ENCODE data around the gene KLHL35.

KLHL35 gene

DNA sequence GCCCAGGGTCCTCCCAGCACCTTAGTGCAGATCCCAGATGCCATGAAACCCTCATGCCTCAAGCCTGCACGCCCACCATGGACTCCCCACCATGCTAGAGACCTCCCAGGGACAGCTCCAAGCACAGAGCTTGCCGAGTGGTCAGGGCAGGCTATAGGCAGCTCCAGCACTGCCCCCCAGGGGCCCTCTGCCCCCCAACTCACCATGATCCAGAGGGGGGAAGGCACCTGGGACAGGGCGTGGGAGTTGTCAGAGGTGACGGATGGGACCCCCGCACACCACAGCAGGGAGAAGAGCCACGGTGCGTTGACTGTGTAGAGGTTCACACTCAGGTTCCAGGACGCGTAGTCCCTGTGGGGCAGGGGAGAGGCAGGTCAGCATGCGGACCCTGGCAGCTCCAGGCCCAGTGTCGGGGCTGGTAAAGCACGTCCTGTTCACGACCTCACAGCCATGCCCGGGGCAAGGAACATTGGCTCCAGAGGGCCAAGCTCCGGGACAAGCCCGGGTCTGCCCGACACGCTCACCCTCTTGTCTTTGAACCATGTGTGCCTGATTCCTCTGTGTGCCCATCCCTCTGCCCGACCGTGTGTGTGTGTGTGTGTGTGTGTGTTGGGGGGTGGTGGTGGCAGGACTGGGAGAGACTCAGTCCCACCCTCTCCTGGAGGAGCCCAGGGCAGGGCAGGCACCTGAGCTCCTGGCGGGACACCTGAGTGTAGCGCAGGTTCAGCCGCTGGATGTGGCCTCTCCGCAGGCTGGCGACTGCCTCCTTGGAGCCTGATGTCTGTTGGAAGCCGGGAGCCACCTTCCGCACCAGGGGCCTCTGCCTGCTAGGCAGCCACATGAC lies 8.2 kb upstream of the KLHL35 start:
- no peak for DNase-seq

DNA sequence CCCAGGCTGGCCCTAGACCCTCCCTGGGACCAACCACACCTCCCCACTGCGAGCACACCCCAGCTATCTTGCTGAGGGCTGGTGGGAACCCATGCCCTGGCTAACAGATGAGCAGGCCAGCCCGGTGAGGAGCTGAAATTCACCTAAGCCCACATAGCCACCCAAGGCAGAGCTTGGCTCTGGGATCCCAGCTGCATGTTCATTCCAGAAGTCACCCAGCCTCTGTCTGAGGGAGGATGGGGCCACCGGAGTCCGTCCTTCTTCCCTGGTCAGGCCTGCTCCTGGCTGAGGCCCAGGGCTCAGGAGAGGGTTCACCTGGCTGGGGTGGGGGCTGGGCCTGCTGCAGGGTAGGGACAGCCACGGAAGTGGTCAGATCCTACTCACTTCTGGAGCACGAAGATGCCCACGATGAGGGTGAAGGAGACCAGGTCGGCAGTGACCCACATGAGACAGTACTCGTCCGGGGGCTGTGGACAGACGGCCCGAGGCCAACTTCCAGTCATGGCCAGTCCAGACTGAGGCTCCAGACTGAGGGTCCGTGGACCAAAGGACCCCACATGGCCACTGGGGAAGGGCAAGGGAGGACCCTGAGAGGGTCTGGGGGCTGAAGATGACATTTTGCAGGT lies 6.6 kb upstream of the KLHL35 start:
- no peak for DNase-seq

DNA sequence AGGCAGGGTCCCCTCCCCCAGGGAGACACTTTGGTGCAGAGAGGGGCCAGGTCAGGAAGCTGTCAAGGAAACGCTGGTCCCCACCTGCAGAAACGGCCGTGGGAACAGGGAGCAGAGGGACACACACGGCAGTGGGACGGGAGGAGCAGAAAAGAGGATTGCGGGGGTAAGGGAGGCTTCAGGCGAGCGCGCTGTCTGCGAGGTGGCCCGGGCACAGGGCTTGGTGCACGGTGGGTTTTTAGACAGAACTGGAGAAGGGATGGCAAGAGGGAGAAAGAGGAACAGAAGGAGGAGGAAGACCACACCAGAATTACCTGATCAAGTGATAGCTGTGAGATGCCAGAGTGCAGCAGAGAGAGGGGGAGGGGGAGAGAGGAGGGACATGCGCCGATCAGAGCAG lies 6.0 kb upstream of the KLHL35 start:
- DNase-seq = no peak

DNA sequence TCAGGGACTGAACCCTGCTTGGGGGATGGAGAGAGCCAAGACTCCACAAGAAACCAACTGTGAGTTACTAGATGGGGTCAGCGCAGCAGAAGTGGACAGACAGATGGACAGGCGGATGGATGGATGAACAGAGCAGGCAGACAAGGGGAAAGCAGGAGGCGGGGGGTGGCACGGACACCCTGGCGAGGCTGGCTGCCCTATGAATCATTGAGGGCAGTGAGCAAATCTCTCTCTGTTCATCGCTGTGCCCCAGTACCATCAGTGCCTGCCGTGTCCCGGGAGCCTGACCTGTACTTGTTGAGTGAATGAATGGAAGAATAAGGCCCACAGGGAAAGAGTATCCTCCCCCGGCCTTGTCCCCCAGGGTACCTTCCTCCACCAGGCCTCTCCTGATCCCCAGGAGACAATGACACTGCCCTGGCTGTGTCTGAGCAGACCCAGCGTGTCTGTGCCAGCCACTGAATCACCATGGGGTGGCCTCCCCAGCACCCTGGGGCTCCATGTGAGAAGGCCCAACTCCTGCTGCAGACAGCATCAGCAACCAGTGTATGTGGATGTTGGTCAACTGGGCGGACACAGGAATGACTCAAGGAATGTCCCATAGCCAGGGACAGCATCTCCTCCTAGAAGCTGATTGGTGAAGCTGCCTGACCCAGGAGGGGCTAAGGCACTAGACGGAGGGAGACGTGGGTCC lies 5.1 kb upstream of the KLHL35 start:
- no peak for DNase-seq

DNA sequence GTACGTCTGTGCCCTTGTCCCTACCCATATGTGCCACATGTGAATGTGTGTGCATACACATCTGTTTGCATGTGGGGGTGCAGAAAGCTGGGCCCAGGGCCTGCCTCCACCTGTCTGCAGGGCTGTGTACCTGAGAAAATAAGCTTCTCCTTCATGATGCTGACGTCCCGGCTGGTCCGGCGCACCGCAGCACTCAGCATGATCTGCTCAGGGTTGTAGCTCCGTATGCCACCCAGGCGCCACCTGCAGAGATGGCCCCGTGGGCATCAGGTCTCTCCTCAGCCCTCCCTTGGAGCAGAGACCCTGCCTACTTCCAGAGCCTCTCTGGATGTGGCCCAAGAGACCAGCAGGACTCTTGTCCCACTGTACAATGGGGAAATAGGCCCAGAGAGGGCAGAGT lies 3.8 kb upstream of the KLHL35 start:
- no peak for DNase-seq

DNA sequence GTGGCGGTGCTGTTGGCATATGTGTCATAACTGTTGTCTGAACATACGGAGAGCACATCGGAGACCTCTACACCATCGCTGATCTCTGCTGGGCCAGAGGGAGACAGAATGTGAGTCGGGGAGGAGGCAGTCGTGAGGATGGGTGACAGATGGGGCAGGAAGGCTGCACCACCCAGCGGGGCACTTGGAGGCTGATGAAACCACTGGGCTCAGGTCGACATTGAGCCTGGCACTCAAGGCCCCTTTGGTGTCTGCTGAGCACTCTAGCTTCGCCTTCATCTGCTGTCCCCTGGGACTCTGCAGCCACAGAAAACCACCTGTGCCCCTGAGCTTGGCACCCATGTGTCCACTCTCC lies 2.5 kb upstream of the KLHL35 start:
- DNase-seq = no peak

DNA sequence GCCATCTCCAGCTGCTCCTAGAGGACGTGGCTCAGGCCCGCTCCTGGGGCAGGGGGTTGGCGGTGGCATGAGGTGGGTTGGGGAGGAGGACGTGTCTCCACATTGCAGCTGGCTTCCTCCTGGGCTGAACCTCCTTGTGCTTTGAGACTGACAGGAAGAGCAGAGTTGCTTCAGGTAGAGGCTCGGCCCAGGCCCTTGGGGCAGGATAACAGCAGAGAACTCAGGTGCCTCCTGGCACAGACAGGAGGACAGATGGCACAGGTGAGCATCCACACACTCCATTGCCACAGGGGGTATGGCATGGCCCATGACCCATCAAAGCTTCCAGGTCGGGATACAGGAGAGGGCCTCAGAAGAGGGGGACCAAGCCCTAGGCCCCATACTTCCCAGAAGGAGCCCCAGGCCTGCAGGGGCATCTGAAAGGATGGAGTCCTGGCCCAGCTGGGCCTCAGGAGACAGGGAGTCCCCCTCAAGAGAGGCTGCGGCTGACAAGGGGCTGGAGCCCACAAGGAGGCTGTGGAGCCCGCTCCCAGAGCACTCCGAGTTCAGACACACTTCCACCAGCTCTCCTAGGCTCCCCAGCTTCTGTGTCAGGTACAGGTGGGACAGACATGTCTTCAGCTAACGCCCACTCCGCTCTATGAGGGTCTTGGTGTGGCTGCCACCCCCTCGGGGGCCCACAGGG lies 2.0 kb upstream of the KLHL35 start:
- no peak for DNase-seq

DNA sequence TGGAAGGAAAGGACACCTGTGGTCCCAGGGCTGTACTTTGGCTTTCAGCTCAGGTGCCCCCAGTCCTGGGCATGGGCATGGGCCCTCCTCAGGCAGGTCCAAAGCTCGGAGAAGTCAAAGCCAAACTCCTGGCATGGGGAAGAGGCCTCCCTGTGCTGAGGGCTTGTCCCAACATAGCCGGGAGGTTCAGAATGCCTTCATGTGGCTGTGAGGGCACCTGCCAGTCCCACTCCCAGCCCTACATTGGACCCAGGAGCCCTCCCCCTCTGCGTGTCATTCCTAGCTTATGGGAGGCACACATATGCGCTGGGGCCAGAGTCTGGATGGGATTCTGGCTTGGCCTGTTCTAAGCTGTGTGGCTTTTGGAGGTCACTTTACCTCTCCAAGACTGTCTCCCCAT lies 1.0 kb upstream of the KLHL35 start:
- no peak for DNase-seq

DNA sequence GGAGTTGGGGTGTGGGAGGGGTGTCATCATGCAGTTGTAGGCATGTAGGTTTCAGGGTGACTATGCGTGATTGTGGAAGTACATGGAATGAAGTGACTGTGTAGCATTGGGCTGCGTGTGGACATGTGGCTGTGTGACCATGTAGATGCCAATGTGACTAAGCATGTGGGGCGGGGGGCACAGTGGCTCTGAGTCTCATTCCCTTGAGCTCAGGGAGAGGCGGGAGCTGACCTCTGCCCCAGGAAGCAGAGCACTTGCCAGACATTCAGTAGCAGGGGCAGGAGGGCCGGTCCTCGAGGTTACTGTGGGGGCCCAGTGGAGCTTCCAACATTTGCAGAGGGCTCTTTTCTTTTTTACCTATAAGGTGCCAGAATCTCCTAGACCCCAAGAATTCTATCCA lies 440 bp upstream of the KLHL35 start:
- no peak for DNase-seq

DNA sequence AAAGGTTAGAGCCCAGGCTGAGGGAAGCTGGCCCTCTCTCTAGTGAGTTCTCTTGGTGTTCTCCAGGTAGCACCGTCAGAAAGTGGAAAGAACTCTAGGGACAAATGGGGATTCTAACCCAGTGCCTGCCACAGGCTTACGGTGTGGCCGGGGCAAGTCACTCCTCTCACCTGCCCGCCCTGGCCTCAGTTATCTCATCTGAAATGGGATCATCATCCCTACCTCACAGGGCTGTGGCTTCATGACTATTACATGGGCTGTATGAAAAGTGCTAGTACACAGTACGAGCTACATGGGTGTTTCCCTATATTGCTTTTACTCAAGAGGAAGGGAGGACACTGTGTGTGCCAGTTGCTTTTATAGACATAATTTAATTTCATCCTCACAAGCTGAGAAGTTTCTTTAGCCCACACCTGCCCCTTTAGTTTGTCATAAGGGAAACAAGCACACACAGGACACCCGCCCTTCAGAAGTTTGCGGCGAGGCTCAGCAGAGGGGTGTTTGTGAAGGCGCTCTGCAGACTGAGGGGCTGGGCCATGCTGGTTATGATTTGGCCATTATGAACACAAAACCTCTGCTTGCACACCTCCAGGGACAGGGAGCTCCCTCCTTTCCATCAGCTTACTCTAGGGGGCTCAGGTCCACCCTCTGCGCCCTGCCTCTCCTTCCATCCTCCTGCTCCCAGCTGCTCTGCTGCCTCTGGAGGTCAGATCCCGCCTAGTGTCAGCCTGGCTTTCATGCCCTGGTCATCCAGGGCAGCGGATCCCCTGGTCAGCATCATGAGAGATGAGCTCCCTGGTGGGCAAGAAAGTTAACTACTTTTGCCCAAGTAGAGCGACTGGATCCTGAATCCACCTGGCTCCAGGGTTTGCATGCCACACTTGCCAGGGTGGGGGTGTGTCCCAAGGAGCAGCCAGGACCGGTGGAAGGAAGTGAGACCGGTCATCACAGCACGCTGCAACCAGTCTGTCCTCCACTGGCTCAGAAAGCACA lies 1.2 kb downstream of the KLHL35 start:
- DNase-seq = no peak

DNA sequence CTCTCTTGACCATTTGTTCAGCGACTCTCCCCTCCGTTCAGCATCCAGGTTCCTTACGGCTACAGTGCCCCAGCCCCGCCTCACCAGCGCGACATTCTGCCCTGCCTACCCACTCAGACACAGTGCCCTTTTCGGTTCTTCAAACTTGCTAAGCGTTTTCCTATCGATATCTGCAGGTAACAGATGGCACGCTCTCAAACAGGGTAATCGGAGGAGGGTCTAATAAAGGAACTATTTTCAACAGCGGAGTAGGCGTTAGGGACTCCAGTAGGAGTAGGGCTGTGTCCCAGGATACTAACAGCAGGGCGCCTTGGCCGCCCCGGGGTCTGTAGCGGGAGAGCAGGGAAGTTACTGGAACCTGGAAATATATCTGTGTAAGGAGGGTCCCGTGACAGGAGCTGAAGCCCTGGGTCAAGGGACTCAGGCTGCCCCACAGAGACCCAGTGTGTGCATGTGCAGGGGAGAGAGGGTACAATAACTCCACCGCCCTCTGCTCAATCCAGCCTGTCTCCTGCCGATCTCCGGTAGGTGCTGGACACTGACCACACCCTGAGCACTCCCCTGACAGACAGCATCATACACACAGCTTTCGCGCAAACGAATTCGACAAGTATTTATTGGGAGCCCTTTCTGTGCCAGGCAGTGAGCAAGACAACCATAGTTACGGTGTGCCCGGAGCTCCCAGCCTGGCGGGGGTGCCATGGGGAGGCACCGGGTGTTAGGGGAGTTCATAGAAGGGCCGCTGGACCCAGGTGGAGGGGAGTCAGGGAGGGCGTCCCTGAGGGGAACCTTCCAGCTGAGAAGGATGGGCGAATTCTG lies 2.1 kb downstream of the KLHL35 start:
- DNase-seq = no peak

DNA sequence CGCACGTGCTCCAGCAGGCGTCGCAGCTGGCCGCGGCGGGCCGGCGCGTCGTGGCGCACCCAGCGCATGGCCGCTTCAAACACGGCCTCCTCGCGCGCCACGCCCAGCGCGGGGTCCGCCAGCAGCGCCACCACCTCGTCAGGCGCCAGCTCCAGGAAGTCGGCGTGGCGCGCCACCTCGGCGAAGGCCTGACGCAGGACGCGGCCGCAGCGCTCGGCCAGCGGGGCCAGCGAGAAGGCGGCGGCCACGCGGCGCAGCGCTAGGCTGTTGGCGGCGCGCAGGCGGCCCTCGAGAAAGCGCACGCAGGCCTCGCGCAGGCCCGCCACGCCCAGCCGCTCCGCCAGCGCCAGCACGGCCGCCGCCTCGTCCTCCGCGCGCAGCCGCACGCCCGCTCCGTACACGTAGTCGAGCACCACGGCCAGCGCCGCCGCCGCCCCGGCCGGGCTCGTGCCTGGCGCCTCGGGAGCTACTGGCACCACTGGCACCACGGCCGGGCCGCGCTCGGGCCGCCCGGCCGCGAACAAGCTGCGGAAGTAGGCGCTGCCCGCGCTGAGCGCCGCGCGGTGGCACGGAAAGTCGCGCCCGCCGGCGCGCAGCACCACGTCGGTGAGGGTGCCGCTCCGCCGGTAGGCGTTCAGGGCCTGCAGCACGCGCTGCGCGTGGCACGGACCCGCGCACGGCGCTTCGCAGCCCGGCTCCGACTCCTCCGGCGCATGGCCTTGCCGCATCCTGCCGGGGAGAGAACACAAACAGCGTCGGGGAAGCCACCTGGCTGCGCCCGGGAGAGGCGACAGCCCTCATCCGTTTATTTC lies 2.9 kb downstream of the KLHL35 start:
- peak in 2 of 4 experiments; percentile 33 to 35 for DNase-seq

DNA sequence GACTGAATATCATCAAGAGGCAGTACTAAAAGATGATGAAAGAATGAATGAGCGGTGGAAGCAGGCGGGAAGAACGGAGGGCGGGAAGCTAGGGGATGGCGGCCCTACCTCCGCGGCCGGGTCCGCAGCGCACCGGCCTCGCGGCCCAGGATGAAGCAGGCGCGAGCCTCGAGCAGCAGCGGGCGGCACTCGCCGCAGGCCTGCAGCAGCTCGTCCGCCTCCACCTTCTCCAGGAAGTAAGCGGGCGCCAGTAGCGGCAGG lies 3.4 kb downstream of the KLHL35 start:
- DNase-seq = no peak

DNA sequence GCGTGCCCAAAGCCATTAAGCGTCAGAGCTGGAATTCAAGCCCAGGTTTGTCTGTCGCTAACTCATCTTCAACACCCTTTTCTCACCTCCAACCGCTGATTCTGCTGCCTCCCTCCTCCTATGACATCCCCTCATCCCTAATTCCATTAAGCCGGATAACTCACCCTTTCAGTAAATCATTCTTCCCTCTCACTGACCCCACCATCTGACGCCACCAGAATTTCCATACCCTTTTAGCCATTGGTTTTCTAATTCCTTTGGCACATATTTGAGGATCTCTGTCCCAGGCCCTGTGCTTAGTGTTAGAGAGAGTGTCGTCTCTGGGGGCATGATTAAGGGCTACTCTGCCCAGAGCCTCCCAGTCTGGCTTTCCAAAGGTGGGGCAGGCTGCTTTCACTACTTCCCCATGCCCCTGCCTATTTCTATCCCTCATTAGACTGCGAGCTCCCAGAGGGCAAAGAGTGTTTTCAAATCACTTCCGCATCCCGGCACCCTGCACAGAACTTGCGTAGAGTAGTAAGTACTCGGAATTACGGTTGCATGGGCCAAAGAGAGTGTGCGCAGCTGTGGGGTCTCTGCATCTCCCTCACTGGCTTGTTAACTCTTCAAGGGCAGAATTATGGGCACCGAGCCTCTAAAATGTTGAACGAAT lies 3.9 kb downstream of the KLHL35 start:
- no peak for DNase-seq

DNA sequence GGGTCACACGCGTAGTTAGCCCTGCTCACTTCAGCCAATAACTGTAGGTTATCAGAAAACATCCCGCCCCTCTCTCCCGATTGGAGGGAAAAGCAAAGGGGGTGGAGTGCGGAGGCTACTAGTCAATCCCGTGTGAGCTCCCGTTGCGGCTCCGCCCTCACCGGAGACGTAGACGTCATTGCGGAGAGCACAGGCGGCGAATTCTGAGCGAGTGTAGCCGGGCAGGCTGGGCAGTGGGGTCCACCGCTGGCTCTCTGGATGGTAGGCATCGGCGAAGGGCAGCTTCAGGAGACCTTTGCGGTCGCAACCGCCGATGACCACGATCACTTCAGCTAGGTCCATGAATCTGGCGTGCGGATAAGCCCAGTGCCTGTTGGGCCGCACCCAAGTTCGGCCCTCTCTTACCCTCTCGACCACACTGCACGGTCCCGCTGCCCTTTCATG lies 4.7 kb downstream of the KLHL35 start:
- DNase-seq = peak in 3 of 4 experiments; percentile 31 to 56 (median 41)

DNA sequence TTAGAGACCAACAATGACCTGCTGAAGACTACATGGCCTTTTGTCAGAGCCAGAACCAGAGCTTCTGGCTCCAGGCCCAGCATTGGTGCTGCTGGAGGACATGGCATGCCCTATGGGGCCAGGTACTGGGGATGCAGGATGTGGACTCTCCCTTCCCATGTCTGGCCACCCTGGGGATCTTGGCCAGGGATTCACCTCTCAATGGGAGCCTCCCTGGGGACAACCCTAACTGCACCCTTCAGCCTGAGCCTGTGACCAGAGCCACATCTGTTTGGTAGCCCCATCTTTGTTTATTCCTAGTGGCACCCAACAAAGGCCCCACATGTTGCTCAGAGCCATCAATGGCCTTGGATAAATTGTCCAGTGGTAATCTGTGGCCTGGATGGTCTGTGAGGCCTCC lies 5.8 kb downstream of the KLHL35 start:
- DNase-seq = no peak

DNA sequence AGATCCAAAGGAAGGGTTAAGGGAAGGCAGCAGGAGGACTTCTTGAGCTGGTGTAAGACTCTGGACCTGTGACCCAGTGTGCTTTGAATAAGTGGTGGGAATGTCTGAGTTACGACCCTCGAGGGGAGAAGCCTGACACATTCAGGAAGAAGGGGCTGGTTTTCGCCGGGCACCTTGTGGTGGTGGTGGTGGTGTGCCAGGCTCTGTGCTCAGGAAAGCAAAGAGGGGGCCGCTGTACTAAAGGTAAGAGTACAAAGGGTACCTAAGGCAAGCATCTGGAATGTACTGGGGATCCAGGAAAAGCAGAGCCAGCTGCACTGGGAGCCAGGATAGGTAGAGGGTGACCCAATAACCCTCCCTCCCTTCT lies 6.3 kb downstream of the KLHL35 start:
- no peak for DNase-seq

DNA sequence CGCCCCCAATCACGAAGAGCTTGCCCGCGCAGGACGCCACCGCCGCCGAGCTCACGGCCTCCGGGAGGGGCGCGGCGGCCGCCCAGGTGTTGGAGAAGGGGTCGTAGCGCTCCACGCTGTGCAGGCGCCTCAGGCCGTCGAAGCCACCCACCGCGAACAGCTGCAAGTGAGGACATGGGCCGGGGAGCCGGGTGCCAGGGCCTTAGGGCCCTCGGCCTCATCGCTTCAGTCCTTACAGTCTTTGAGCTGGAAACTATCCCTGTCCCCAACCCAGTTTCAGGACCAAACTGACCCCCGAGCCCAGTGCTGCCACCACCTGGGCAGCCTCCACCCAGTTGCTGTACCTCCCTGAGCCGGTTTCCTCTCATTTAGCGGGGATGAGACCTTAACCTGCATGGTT lies 7.6 kb downstream of the KLHL35 start:
- DNase-seq = no peak

DNA sequence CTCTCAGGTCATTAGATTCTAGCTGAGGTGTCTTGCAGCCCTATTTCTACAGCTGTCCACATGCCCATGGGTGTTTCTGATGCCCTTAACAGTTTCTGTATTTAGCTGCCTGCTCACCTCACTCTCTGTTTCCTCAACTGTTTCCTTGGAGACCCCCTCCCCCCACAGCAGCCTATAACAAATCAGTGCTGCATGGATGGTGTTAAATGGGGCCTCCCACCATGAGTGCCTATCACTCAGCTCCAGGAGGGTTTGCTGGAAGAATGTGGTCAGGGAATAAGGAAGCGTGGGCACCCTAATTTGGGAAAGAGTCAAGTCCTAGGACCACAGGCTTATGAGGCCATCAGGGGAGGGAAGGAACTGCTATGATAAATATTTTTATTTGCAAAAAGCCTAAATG lies 8.6 kb downstream of the KLHL35 start:
- no peak for DNase-seq

DNA sequence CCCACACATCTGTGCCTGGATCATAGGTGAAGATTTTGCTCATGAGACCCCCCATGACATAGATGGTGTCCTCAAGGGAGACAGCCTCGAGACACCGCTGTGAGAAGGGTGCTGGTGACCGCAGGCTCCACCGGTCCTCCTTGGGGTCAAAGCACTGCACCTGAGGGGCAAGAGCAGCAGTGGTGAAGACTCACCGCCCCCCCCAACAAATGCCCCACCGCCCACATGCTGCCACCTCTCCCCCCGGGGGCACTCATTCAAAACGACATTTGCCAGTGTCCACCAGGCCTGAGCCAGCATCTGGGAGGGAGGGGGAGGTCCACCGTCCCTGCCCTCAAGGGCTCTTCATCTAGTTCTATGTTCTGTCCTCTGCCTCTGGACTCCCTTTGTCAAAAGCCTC lies 9.3 kb downstream of the KLHL35 start:
- no peak for DNase-seq

Data from activated CD4-positive, CD25-positive, alpha-beta regulatory T cell (primary cell).